ENCODE data around the gene NBL1. TPM values are rescaled to one million over a fixed set of nuclear protein-coding genes. Genes with fewer than 3 reads are reported as not detected.
A peak's percentile ranks its signal among the peaks of the same experiment; 100 is the strongest.

Gene NBL1
- total and polyA plus RNA-seq, 2 experiments from 2014 or later = 6.1 to 10.6 TPM

- TF ChIP-seq REST (IDR thresholded peaks at IDR 0.05; ENCODE audit: unreplicated experiment) (no peak), ETS1 (IDR thresholded peaks at IDR 0.05) (no peak), ZNF331 (CRISPR knock-in tag; IDR thresholded peaks at IDR 0.05; ENCODE audit: low read depth) (no peak)
These were observed 6.5 kb downstream of the NBL1 start (continued) for GRCh38 chr1:19650416-19651140.

- H3K27me3 Mint-ChIP-seq (ENCODE audit: insufficient read depth, low read depth, poor library complexity) = peaks cover 27% of the 10 kb centered on the region
- Histone ChIP-seq H3K36me3 (ENCODE audit: insufficient read depth) (no peaks in the 10 kb centered on the region), H3K4me2 (peak overlapping the region; percentile 66; the same call in 1 of the 2 replicates), H3K4me1 (ENCODE audit: insufficient read depth) (no peaks in the 10 kb centered on the region), H3K79me2 (replicated peaks; ENCODE audit: insufficient read depth) (no peaks in the 10 kb centered on the region), H3K27ac (ENCODE audit: low read depth) (no peak overlapping the region), H2AFZ (peak overlapping the region; percentile 18; the same call in 1 of the 2 replicates), H3K9me2 (ENCODE audit: insufficient read depth) (no peaks in the 10 kb centered on the region), H3K4me3 (no peak overlapping the region), H4K20me1 (replicated peaks; ENCODE audit: insufficient read depth) (no peaks in the 10 kb centered on the region), H3F3A (replicated peaks; ENCODE audit: low read depth) (peaks cover 6% of the 10 kb centered on the region), H3K27me3 (ENCODE audit: insufficient read depth) (peaks cover 2% of the 10 kb centered on the region; the same call in 1 of the 2 replicates)
- H3K4me1 Mint-ChIP-seq = peaks cover 14% of the 10 kb centered on the region
- ATAC-seq (peak; percentile 70), DNase-seq (ENCODE audit: low spot score) (peak; percentile 74)
- no peaks in the 10 kb centered on the region; the same call in 2 of the 3 replicates for H3K36me3 Mint-ChIP-seq (ENCODE audit: low read depth)
- H3K4me3 Mint-ChIP-seq = no peak overlapping the region
- no peaks in the 10 kb centered on the region; the same call in 2 of the 3 replicates for H3K9me3 Mint-ChIP-seq
- H3K27ac Mint-ChIP-seq = no peak overlapping the region
- TF ChIP-seq STAT1 (IDR thresholded peaks at IDR 0.05; ENCODE audit: unreplicated experiment) (no peak), ZNF331 (CRISPR knock-in tag; IDR thresholded peaks at IDR 0.05; ENCODE audit: low read depth) (no peak), CTCF (conservative IDR thresholded peaks at IDR 0.05; ENCODE audit: low read depth in 2 of 2) (peak; percentile 67 to 93), ZNF462 (CRISPR knock-in tag; IDR thresholded peaks at IDR 0.05) (no peak), CREB1 (CRISPR knock-in tag; IDR thresholded peaks at IDR 0.05; ENCODE audit: low read depth) (no peak), POLR2AphosphoS5 (IDR thresholded peaks at IDR 0.05; ENCODE audit: low read depth) (no peak), EZH2phosphoT487 (IDR thresholded peaks at IDR 0.05; ENCODE audit: unreplicated experiment) (no peak)
These were observed 7.1 kb downstream of the NBL1 start for GRCh38 chr1:19651141-19651737.

All from GM23338 (cell line).